Measurements from ENCODE around the gene CD209. TPM values are rescaled to one million over a fixed set of nuclear protein-coding genes. Genes with fewer than 3 reads are reported as not detected.
"Not testable (repeated sequence)": the region's sequence is repeated elsewhere in the genome, so short reads cannot be mapped to it uniquely, and the experiment has no call there.

Gene CD209
- total RNA-seq, 1 experiment from 2014 or later: not detected

DNA sequence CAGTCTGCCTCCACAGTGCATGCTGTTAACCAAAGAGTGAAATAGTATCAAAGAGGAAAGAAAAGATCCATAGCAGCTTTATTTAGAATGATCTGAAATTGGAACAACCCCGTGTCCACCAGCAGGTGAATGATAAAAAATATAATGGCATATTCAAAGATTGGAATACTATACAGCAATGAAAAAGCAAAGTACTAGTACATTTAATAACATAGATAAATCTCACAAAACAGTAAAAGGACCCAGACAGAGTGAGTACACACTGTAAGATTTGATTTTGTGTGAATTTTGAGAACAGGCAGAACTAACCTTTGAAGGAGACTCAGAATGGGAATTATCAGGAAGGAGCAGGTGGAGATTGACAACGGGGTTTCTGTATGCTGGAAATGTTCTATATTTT, 837 bp upstream of the CD209 start:
- no TSS peak for BruUV-seq (replicated peaks)
- H3K4me3 ChIP-seq (ENCODE audit: low read depth, low read length): no peak overlapping the region
- Mint-ChIP-seq H3K4me3 (ENCODE audit: unreplicated experiment) (no peak overlapping the region), H3K4me1 (ENCODE audit: low read depth, unreplicated experiment) (no peaks in the 10 kb centered on the region), H3K27me3 (ENCODE audit: insufficient read depth, unreplicated experiment) (peaks cover 3% of the 10 kb centered on the region), H3K9me3 (ENCODE audit: unreplicated experiment) (no peaks in the 10 kb centered on the region), H3K36me3 (ENCODE audit: insufficient read depth, unreplicated experiment) (no peaks in the 10 kb centered on the region), H3K27ac (ENCODE audit: unreplicated experiment) (no peak overlapping the region)
- CTCF ChIA-PET: no interaction called here
- H3K9me3 ChIP-seq: no peaks in the 10 kb centered on the region
- intact Hi-C loops (cut with micrococcal nuclease; ENCODE audit: unreplicated experiment): loop anchor here (2.0 kb wide), 1 partner anchor 51 kb away; no protein-coding TSS in a partner anchor
- TF ChIP-seq, protein P1, sequence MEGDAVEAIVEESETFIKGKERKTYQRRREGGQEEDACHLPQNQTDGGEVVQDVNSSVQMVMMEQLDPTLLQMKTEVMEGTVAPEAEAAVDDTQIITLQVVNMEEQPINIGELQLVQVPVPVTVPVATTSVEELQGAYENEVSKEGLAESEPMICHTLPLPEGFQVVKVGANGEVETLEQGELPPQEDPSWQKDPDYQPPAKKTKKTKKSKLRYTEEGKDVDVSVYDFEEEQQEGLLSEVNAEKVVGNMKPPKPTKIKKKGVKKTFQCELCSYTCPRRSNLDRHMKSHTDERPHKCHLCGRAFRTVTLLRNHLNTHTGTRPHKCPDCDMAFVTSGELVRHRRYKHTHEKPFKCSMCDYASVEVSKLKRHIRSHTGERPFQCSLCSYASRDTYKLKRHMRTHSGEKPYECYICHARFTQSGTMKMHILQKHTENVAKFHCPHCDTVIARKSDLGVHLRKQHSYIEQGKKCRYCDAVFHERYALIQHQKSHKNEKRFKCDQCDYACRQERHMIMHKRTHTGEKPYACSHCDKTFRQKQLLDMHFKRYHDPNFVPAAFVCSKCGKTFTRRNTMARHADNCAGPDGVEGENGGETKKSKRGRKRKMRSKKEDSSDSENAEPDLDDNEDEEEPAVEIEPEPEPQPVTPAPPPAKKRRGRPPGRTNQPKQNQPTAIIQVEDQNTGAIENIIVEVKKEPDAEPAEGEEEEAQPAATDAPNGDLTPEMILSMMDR (IDR thresholded peaks at IDR 0.05; ENCODE audit: insufficient read depth in 1 of 2, low read depth in 1 of 2, low read length in 1 of 2, severe bottlenecking in 1 of 2, unreplicated experiment in 1 of 2): no peak
- H3K4me1 ChIP-seq: no peaks in the 10 kb centered on the region
- no peaks in the 10 kb centered on the region for H3K27me3 ChIP-seq (replicated peaks; ENCODE audit: control insufficient read depth, insufficient read depth, low read length)
- POLR2A ChIA-PET: no interaction called here
- no peak for DNase-seq
- H3K36me3 ChIP-seq (ENCODE audit: control insufficient read depth, insufficient read depth, low read length): no peaks in the 10 kb centered on the region

DNA sequence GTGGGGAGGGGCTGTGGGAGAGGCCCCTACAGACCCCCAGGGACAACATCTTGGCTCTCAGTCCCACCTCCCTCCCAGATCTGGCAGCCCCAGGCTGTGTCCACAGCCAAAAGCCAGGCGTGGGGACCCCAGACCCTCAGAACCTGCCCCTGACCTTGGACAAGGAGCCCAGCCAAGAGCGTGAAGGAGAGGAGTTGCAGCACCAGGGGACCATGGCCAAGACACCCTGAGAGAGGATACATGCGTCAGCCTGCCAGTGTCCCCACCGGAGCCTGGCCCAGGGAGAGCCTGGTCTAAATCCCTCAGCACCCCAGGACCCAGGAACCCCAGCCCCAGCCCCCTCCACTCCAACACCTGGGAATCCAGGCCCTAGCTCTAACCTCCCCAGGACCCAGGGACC, 1.0 kb downstream of the CD209 start:
- H3K9me3 ChIP-seq; H3K4me1 ChIP-seq; H3K4me3 Mint-ChIP-seq (ENCODE audit: unreplicated experiment); intact Hi-C loops (cut with micrococcal nuclease; ENCODE audit: unreplicated experiment); CTCF ChIA-PET; BruUV-seq (replicated peaks); H3K4me1 Mint-ChIP-seq (ENCODE audit: low read depth, unreplicated experiment); H3K27ac Mint-ChIP-seq (ENCODE audit: unreplicated experiment); H3K4me3 ChIP-seq (ENCODE audit: low read depth, low read length); H3K9me3 Mint-ChIP-seq (ENCODE audit: unreplicated experiment); H3K27me3 ChIP-seq (replicated peaks; ENCODE audit: control insufficient read depth, insufficient read depth, low read length); H3K36me3 Mint-ChIP-seq (ENCODE audit: insufficient read depth, unreplicated experiment); DNase-seq; POLR2A ChIA-PET; H3K36me3 ChIP-seq (ENCODE audit: control insufficient read depth, insufficient read depth, low read length): not testable (repeated sequence)
- H3K27me3 Mint-ChIP-seq (ENCODE audit: insufficient read depth, unreplicated experiment): peaks cover 10% of the 10 kb centered on the region

DNA sequence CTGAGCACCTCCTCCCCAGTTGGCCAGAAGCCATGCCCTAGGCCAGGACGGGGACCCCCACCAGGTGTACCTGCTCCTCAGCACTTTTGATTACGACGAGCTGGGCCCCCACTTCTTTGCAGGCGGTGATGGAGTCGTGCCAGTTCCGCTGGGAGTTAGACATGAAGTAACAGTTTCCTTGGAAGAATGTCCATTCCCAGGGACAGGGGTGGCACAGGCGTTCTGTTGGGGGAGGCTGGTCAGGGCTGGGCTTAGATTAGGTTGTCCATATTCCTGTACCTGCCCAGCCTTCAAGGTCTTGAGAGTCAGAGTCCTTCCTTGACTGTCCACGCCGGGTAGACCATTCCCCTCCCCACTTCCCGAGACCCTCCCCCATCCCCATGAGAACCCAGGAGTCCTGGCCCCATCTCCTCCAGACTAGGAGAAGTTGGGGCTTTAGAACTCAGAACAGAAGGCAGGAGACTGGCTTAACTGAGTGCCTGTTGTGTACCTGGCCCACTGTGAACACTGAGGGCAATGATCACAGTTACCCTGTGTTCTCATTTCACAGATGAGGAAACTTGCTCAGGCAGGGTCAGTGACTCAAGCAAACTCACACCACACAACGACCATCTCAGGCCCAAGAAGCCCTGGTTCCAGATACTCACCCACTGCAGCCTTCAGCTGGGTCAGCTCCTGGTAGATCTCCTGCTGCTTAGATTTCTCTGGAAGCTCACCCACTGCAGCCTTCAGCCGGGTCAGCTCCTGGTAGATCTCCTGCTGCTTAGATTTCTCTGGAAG, 2.3 kb downstream of the CD209 start:
- Mint-ChIP-seq H3K9me3 (ENCODE audit: unreplicated experiment) (peaks cover 10% of the 10 kb centered on the region), H3K27me3 (ENCODE audit: insufficient read depth, unreplicated experiment) (peaks cover 15% of the 10 kb centered on the region), H3K4me3 (ENCODE audit: unreplicated experiment) (no peak overlapping the region), H3K4me1 (ENCODE audit: low read depth, unreplicated experiment) (no peaks in the 10 kb centered on the region), H3K36me3 (ENCODE audit: insufficient read depth, unreplicated experiment) (no peaks in the 10 kb centered on the region), H3K27ac (ENCODE audit: unreplicated experiment) (no peak overlapping the region)
- ChIA-PET CTCF (no interaction called here), POLR2A (no interaction called here)
- H3K9me3 ChIP-seq: no peaks in the 10 kb centered on the region
- H3K36me3 ChIP-seq (ENCODE audit: control insufficient read depth, insufficient read depth, low read length): no peaks in the 10 kb centered on the region
- H3K4me1 ChIP-seq: no peaks in the 10 kb centered on the region
- no TSS peak for BruUV-seq (replicated peaks)
- TF ChIP-seq, protein P1 (IDR thresholded peaks at IDR 0.05; ENCODE audit: insufficient read depth in 1 of 2, low read depth in 1 of 2, low read length in 1 of 2, severe bottlenecking in 1 of 2, unreplicated experiment in 1 of 2): no peak
- DNase-seq: no peak
- intact Hi-C loops (cut with micrococcal nuclease; ENCODE audit: unreplicated experiment): no loop called here
- H3K4me3 ChIP-seq (ENCODE audit: low read depth, low read length): no peak overlapping the region
- H3K27me3 ChIP-seq (replicated peaks; ENCODE audit: control insufficient read depth, insufficient read depth, low read length): no peaks in the 10 kb centered on the region
